Measurements from ENCODE around the gene RASEF. TPM values are rescaled to one million over a fixed set of nuclear protein-coding genes. Genes with fewer than 3 reads are reported as not detected.
"Not testable (repeated sequence)": the region's sequence is repeated elsewhere in the genome, so short reads cannot be mapped to it uniquely, and the experiment has no call there.

RASEF gene
- total RNA-seq, 4 donors from 2014 or later: 0.12 to 1.6 (median 0.65) TPM

DNA sequence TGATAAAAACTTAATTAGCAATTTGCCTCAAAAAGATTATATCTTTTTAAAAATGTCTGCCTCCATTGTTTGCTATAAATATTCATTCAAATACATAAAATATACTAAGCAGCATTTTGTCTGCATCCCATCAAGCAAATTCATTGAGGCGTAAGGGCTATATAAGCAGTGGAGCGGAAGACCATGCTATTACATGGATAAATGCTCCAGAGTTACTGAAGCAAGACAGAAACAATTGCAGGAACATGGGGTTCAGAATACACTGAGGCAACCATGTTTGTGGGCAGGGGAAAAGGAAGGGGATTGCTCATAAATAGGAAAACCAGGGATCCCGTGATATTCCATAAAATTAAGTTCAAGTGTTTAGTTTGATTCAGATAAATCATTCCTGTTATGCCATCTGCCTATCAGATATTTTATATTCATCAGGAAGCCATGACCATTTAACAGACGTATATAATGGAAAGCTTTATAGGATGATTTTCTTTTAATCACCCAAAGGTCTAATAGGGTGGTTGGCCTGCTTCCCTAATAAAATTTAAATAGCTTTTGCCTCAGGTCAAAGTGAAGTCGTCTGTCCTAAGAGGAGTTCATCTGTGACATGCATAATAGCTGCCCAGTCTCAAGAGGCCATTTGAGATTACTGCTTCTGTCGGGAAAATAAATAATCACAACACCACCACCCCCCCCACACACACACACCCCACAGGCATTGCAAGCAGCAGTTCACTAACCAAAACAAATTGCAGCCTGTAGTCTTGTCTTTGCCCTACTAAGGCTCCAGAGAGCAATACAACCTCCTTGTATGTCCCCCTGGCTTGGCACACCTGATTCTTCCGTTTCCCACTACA lies 105.2 kb downstream of the RASEF start:
- no peak for TF ChIP-seq CTCF (IDR thresholded peaks at IDR 0.05)

DNA sequence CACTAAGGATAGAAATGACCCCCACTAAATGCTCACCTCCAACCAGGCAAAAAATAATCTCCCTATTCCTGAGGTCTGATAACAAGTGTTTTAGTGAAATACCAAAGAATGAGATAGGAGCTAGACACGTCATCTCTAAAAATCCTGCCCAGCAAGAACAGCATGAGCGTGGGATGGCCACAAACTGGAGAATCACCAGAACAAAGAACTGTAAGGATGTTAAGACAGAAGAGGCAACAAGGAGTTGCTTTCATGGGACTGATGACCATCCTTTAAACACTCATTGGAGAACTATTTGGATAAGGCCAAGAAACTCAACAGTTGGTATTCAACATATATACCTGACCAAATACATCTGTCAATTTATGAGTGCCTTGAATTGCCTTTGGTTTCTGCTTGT lies 113.7 kb downstream of the RASEF start:
- no peak for TF ChIP-seq CTCF (IDR thresholded peaks at IDR 0.05)
- no peak for DNase-seq (ENCODE audit: low spot score)
- no peak for ATAC-seq (ENCODE audit: low FRiP score)

More for the DNA sequence above, 105.2 kb downstream of the RASEF start:
- ATAC-seq (ENCODE audit: low FRiP score): no peak
- DNase-seq (ENCODE audit: low spot score): no peak

- no peak for DNase-seq (ENCODE audit: low spot score)
- no peak for ATAC-seq (ENCODE audit: low FRiP score)
- TF ChIP-seq CTCF (IDR thresholded peaks at IDR 0.05): no peak
Measured at GRCh38 chr9:82940376-82940775, 122.6 kb downstream of the RASEF start.

- TF ChIP-seq CTCF (IDR thresholded peaks at IDR 0.05): no peak
- no peak for DNase-seq (ENCODE audit: low spot score)
- no peak for ATAC-seq (ENCODE audit: low FRiP score)
Measured at GRCh38 chr9:82939451-82939850, 123.5 kb downstream of the RASEF start.

GRCh38 chr9:82938426-82939218 lies 124.3 kb downstream of the RASEF start:
- DNase-seq (ENCODE audit: low spot score): no peak
- no peak for ATAC-seq (ENCODE audit: low FRiP score)
- TF ChIP-seq CTCF (IDR thresholded peaks at IDR 0.05): no peak

DNA sequence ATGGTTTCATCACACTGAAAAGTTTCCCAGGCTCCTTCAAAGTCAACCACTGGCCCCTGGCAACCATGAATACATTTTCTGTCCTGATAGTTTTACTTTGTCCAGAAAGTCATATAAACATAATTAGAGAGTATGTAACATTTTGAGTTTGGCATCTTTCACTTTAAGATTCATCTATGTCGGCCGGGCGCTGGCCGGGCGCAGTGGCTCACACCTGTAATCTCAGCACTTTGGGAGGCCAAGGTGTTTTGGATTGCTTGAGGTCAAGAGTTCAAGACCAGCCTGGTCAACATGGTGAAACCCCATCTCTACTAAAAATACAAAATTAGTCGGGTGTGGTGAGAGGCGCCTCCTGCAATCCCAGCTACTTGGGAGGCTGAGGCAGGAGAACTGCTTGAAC lies 126.4 kb downstream of the RASEF start:
- not testable (repeated sequence) for ATAC-seq (ENCODE audit: low FRiP score); DNase-seq (ENCODE audit: low spot score)

GRCh38 chr9:82934949-82935348 lies 128.0 kb downstream of the RASEF start:
- ATAC-seq (ENCODE audit: low FRiP score): no peak
- no peak for TF ChIP-seq CTCF (IDR thresholded peaks at IDR 0.05)
- DNase-seq (ENCODE audit: low spot score): no peak

- DNase-seq (ENCODE audit: low spot score); ATAC-seq (ENCODE audit: low FRiP score): not testable (repeated sequence)
Measured at GRCh38 chr9:82934025-82934424, 128.9 kb downstream of the RASEF start.

All from omental fat pad (tissue), 4 donors.